ENCODE results near the gene CC2D2A. TPM values are rescaled to one million over a fixed set of nuclear protein-coding genes. Genes with fewer than 3 reads are reported as not detected.

Gene CC2D2A
- total and polyA plus RNA-seq, 2 of the 13 experiments (the other 11 are each of a cell fraction or from before 2014, with no cell fraction given), result 4.2 to 7.2 TPM

DNA sequence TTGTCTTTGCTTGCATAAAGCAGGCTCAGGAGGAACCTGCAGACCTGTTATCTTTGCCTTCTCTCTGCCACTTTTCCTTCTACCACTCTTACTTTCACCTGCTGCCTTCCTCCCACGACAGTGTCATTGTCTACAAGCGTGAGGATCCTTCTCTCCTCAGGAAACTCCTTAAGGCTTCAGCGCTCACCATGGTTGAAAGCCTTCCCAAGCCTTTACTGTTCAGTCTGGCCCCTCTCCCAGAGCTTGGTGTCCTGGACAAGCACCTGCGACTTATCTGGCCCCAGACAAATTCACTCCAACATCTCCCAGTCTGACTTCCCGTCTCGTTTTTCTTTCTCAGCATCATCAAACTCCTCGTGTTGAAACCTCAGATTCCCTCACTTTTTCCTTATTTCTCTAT lies 31.0 kb downstream of the CC2D2A start (continued):
- TF ChIP-seq ZNF883 (CRISPR knock-in tag; IDR thresholded peaks at IDR 0.05; ENCODE audit: not compliant biosample characterization), result no peak

- Histone ChIP-seq H3K4me2 (ENCODE audit: low read depth, low read length) (no peak overlapping the region), H2AFZ (ENCODE audit: low read length) (no peak overlapping the region), H3K36me3 (replicated peaks in 1 of 2; ENCODE audit: control insufficient read depth in 1 of 2, insufficient read depth in 2 of 2, low read length in 2 of 2) (0 out of 5 replicates have a peak, but pooled peaks cover 0 to 4% of the 10 kb centered on the region in 2 experiments), H3K9ac (ENCODE audit: insufficient read depth, low read depth, low read length) (no peak overlapping the region), H3K27ac (ENCODE audit: extremely low read length, insufficient read depth, low read length) (no peak overlapping the region), H3K4me3 (replicated peaks in 1 of 3; ENCODE audit: insufficient read depth in 1 of 3, low read depth in 2 of 3, low read length in 3 of 3) (no peak overlapping the region), H3K27me3 (ENCODE audit: control insufficient read depth in 1 of 2, insufficient read depth in 2 of 2, low read length in 2 of 2) (no peaks in the 10 kb centered on the region), H4K20me1 (ENCODE audit: insufficient read depth, low read length) (no peaks in the 10 kb centered on the region), H3K79me2 (ENCODE audit: insufficient read depth, low read length) (no peaks in the 10 kb centered on the region), H3K9me3 (ENCODE audit: low read length) (no peaks in the 10 kb centered on the region; the same call in 1 of the 2 replicates), H3K4me1 (ENCODE audit: insufficient read depth, low read length) (no peaks in the 10 kb centered on the region)
- FAIRE-seq (no peak), DNase-seq (ENCODE audit: low spot score) (no peak), ATAC-seq (no peak)
- CTCF ChIA-PET (ENCODE audit: low intra/inter-chr PET ratio, low total read pairs), result no interaction called here
- intact Hi-C loops (cut with micrococcal nuclease; ENCODE audit: unreplicated experiment), result loop anchor here (10.0 kb wide), 1 partner anchor 1747 kb away; no protein-coding TSS in a partner anchor
- no peak for TF ChIP-seq JUNB (CRISPR knock-in tag; IDR thresholded peaks at IDR 0.05; ENCODE audit: borderline replicate concordance)
- no peak for TF ChIP-seq SYNCRIP (IDR thresholded peaks at IDR 0.05; ENCODE audit: insufficient read depth, low read depth, low read length)
- no peak for TF ChIP-seq FOXA3 (CRISPR knock-in tag; IDR thresholded peaks at IDR 0.05)
- TF ChIP-seq ZNF260 (CRISPR knock-in tag; IDR thresholded peaks at IDR 0.05; ENCODE audit: borderline replicate concordance, low read depth), result no peak
- TF ChIP-seq, protein P1, sequence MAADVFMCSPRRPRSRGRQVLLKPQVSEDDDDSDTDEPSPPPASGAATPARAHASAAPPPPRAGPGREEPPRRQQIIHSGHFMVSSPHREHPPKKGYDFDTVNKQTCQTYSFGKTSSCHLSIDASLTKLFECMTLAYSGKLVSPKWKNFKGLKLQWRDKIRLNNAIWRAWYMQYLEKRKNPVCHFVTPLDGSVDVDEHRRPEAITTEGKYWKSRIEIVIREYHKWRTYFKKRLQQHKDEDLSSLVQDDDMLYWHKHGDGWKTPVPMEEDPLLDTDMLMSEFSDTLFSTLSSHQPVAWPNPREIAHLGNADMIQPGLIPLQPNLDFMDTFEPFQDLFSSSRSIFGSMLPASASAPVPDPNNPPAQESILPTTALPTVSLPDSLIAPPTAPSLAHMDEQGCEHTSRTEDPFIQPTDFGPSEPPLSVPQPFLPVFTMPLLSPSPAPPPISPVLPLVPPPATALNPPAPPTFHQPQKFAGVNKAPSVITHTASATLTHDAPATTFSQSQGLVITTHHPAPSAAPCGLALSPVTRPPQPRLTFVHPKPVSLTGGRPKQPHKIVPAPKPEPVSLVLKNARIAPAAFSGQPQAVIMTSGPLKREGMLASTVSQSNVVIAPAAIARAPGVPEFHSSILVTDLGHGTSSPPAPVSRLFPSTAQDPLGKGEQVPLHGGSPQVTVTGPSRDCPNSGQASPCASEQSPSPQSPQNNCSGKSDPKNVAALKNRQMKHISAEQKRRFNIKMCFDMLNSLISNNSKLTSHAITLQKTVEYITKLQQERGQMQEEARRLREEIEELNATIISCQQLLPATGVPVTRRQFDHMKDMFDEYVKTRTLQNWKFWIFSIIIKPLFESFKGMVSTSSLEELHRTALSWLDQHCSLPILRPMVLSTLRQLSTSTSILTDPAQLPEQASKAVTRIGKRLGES (CRISPR knock-in tag; IDR thresholded peaks at IDR 0.05; ENCODE audit: borderline replicate concordance), result no peak
- TF ChIP-seq RELA (CRISPR knock-in tag; IDR thresholded peaks at IDR 0.05), result no peak
- TF ChIP-seq AGO2 (optimal IDR thresholded peaks at IDR 0.05; ENCODE audit: low read depth, low read length), result no peak
- no peak for TF ChIP-seq SIN3A (IDR thresholded peaks at IDR 0.05; ENCODE audit: borderline replicate concordance, low read depth, low read length)
- TF ChIP-seq ZBTB34 (CRISPR knock-in tag; IDR thresholded peaks at IDR 0.05), result no peak
- TF ChIP-seq FOXK1 (CRISPR knock-in tag; IDR thresholded peaks at IDR 0.05; ENCODE audit: borderline replicate concordance, low read depth), result no peak
- no peak for TF ChIP-seq NCOA5 (CRISPR knock-in tag; IDR thresholded peaks at IDR 0.05)
- no peak for TF ChIP-seq SOX5 (CRISPR knock-in tag; IDR thresholded peaks at IDR 0.05; ENCODE audit: borderline replicate concordance)
- no peak for TF ChIP-seq KAT8 (CRISPR knock-in tag; IDR thresholded peaks at IDR 0.05)
- WGBS (ENCODE audit: low lambda C conversion rate), result 96% methylated on average over 2 of the region's 2 CpGs
- in situ Hi-C loops (cut with HindIII; ENCODE audit: extremely low pct_ligation_motif_present, low pct_unique_long_range_greater_than_20kb), result no loop called here
- no TSS peak for BruUV-seq (replicated peaks)
- POLR2A ChIA-PET, result no interaction called here
Observed at GRCh38 chr4:15501941-15502340, 32.3 kb downstream of the CC2D2A start.
